Endothelial cell of umbilical vein (primary cell): ENCODE data around the gene FRRS1L. TPM values are rescaled to one million over a fixed set of nuclear protein-coding genes. Genes with fewer than 3 reads are reported as not detected.

Experiments used
- BruUV-seq: library from RNA; stranded (reverse); fragments of 400-500 nt; replicated peaks from 2 replicates; lab custom pipeline; 2021; lab: Mats Ljungman, UMichigan
- CTCF ChIA-PET: fragments of 300-600, 350-600 bp; sonication (Branson Sonifier 250); formaldehyde crosslinking; loops from one replicate; lab custom pipeline; 2021; ENCODE audit warnings: antibody characterized with exemption, inconsistent platforms; lab: Charles Lee
- POLR2A ChIA-PET: fragments of 300-600, 350-600 bp; sonication (Branson Sonifier 250); formaldehyde crosslinking; loops from one replicate; lab custom pipeline; 2021; ENCODE audit warnings: antibody characterized with exemption, inconsistent platforms; lab: Charles Lee
- DNase-seq: peaks from one replicate; pipeline ENCODE4 v3.0.0-alpha.2; 2011; ENCODE audit warnings: low read depth, low spot score
- FAIRE-seq: peaks from 2 replicates; lab custom pipeline; 2011; peaks lifted over from hg19 to GRCh38; lab: Jason Lieb, UNC
- H2AFZ ChIP-seq: 2 replicates; pipeline ENCODE4 v1.6.0; 2012; ENCODE audit warnings: low read depth, low read length, control low read depth, inconsistent platforms
- H3K27ac ChIP-seq: 2 replicates; pipeline ENCODE4 v1.5.1; 2011; ENCODE audit warnings: low read depth, mild to moderate bottlenecking, control low read depth, low read length, moderate library complexity; ENCODE audit not compliant: insufficient read depth
- H3K27me3 ChIP-seq, 2 experiments: 2 replicates each; pipeline versions ENCODE4 v1.6.0 to v1.6.1; 2011; ENCODE audit warnings: low read length in 2 of 2, mixed read lengths in 1 of 2; ENCODE audit not compliant: control insufficient read depth in 2 of 2, insufficient read depth in 2 of 2
- H3K36me3 ChIP-seq, 2 experiments: 2 replicates in 1 of 2; 3 replicates in 1 of 2; pipeline ENCODE4 v1.5.1; 2011; ENCODE audit warnings: low read length in 2 of 2, mild to moderate bottlenecking in 1 of 2, moderate library complexity in 1 of 2; ENCODE audit not compliant: control insufficient read depth in 2 of 2, insufficient read depth in 2 of 2; ENCODE audit errors: extremely low read depth in 1 of 2
- H3K4me1 ChIP-seq: 3 replicates; pipeline ENCODE4 v1.5.1; 2011; ENCODE audit warnings: mild to moderate bottlenecking, low read length; ENCODE audit not compliant: control insufficient read depth, insufficient read depth; ENCODE audit errors: extremely low read depth
- H3K4me2 ChIP-seq: 2 replicates; pipeline ENCODE4 v1.6.1; 2011; ENCODE audit warnings: low read length, control low read depth, mixed read lengths; ENCODE audit not compliant: insufficient read depth
- H3K4me3 ChIP-seq, 3 experiments: fragments of 200-600 bp in 1 of 3; sonication (generic), shearing (Covaris generic) in 1 of 3; replicated peaks in 1 of 3; 2 replicates each; pipeline ENCODE4 v1.5.1; 2011 to 2016; ENCODE audit warnings: control low read depth in 3 of 3, low read length in 3 of 3, mild to moderate bottlenecking in 2 of 3, inconsistent platforms in 1 of 3, low read depth in 1 of 3, moderate library complexity in 1 of 3; ENCODE audit not compliant: insufficient read depth in 1 of 3
- H3K79me2 ChIP-seq: 2 replicates; pipeline ENCODE4 v1.6.0; 2012; ENCODE audit warnings: low read length, inconsistent platforms; ENCODE audit not compliant: control insufficient read depth, insufficient read depth
- H3K9ac ChIP-seq: replicated peaks from 2 replicates; pipeline ENCODE3; 2011; ENCODE audit warnings: low read length, control low read depth; ENCODE audit not compliant: insufficient read depth; ENCODE audit errors: extremely low read depth
- H3K9me1 ChIP-seq: replicated peaks from 3 replicates; pipeline ENCODE4 v1.6.0; 2011; ENCODE audit warnings: mild to moderate bottlenecking, low read length; ENCODE audit not compliant: control insufficient read depth, insufficient read depth; ENCODE audit errors: extremely low read depth
- H3K9me3 ChIP-seq: replicated peaks from 2 replicates; pipeline ENCODE4 v1.5.1; 2012; ENCODE audit warnings: low read length, inconsistent platforms; ENCODE audit not compliant: control insufficient read depth, insufficient read depth
- H4K20me1 ChIP-seq: replicated peaks from 2 replicates; pipeline ENCODE3; 2011; ENCODE audit warnings: mild to moderate bottlenecking, low read length; ENCODE audit not compliant: control insufficient read depth, insufficient read depth; ENCODE audit errors: extremely low read depth
- EZH2 ChIP-seq: IDR thresholded peaks from 2 replicates; pipeline ENCODE4 v1.6.1; 2012; ENCODE audit warnings: borderline replicate concordance, low read depth, mild to moderate bottlenecking, moderate library complexity, low read length, inconsistent platforms; ENCODE audit not compliant: severe bottlenecking
- FOS ChIP-seq: IDR thresholded peaks from 2 replicates; pipeline ENCODE4 v1.6.1; 2011; ENCODE audit warnings: mild to moderate bottlenecking, low read length, moderate library complexity, borderline replicate concordance; ENCODE audit not compliant: insufficient read depth
- GATA2 ChIP-seq: IDR thresholded peaks from 2 replicates; pipeline ENCODE4 v1.7.0; 2011; ENCODE audit warnings: low read depth, mild to moderate bottlenecking, moderate library complexity, mixed read lengths, low read length; ENCODE audit not compliant: insufficient read length, insufficient read depth
- JUN ChIP-seq: IDR thresholded peaks from 2 replicates; pipeline ENCODE4 v1.6.1; 2011; ENCODE audit warnings: borderline replicate concordance, low read depth; ENCODE audit not compliant: insufficient read length, insufficient read depth
- MYC ChIP-seq: IDR thresholded peaks from one replicate; pipeline ENCODE4 v1.6.1; 2011; ENCODE audit warnings: mild to moderate bottlenecking, low read depth, low read length
- POLR2A ChIP-seq: IDR thresholded peaks from 2 replicates; pipeline ENCODE4 v1.6.1; 2012; ENCODE audit warnings: low read depth, mild to moderate bottlenecking, control low read depth, low read length
- POLR2AphosphoS5 ChIP-seq: IDR thresholded peaks from 2 replicates; pipeline ENCODE4 v1.6.1; 2012; ENCODE audit warnings: low read depth, mild to moderate bottlenecking, control low read depth, low read length, moderate library complexity; ENCODE audit not compliant: insufficient read depth
- dilution Hi-C: fragments of 300-500 bp; cut with MboI; formaldehyde crosslinking; loops from one replicate; pipeline ENCODE4 v1.15.0; 2019; ENCODE audit warnings: low sequenced_read_pairs; ENCODE audit not compliant: extremely low pct_ligation_motif_present
- intact Hi-C: fragments of 100-400 bp; cut with micrococcal nuclease; formaldehyde crosslinking; loops from one replicate; pipeline ENCODE4 v1.10.0; 2022
- polyA plus RNA-seq, 4 experiments: library from polyadenylated mRNA; depleted of rRNA in 3 of 4; stranded (reverse) in 3 of 4; unstranded in 1 of 4; fragments of >200 nt; gene quantifications; 2 replicates each; pipeline versions ENCODE4 v1.2.1 to v1.2.3, GENCODE V29; 2011 to 2012; ENCODE audit warnings: missing spikeins in 1 of 4
- total RNA-seq: library from RNA; stranded (reverse); gene quantifications from 2 replicates; pipeline ENCODE4 v1.2.3, GENCODE V29; 2021
- TF ChIP-seq, protein P1 (sequence below): IDR thresholded peaks from 2 replicates; pipeline ENCODE4 v1.6.1; 2011; ENCODE audit not compliant: insufficient read depth, insufficient read length
- TF ChIP-seq, protein P2 (sequence below), 2 donors: IDR thresholded peaks; 1 replicate in 1 of 2; 2 replicates in 1 of 2; pipeline ENCODE4 v1.5.1; 2011; ENCODE audit warnings: low read length in 2 of 2, mild to moderate bottlenecking in 2 of 2, moderate library complexity in 2 of 2, control low read depth in 1 of 2, inconsistent platforms in 1 of 2, low read depth in 1 of 2; ENCODE audit not compliant: insufficient read depth in 1 of 2; ENCODE audit errors: extremely low read depth in 1 of 2

FRRS1L gene
- total and polyA plus RNA-seq, 2 donors (not counting 3 experiments of a cell fraction or from before 2014, with no cell fraction given): not detected

- H3K9me3 ChIP-seq: no peaks in the 10 kb centered on the region
- H3K9ac ChIP-seq: no peak overlapping the region
- intact Hi-C loops: loop anchor here (5.0 to 10.0 kb wide), 3 partner anchors 122 to 1630 kb away; partner anchors contain the start of genes ABITRAM, ELP1 and KLF4
- H3K79me2 ChIP-seq: peaks cover 90% of the 10 kb centered on the region
- H3K27me3 ChIP-seq: no peaks in the 10 kb centered on the region
- no peak overlapping the region for H3K27ac ChIP-seq
- ChIA-PET CTCF (no interaction called here), POLR2A (no interaction called here)
- no peaks in the 10 kb centered on the region for H3K36me3 ChIP-seq
- dilution Hi-C loops: no loop called here
- H3K4me1 ChIP-seq: peaks cover 36% of the 10 kb centered on the region
- no peaks in the 10 kb centered on the region for H3K9me1 ChIP-seq
- no TSS peak for BruUV-seq
- TF ChIP-seq, protein P1, sequence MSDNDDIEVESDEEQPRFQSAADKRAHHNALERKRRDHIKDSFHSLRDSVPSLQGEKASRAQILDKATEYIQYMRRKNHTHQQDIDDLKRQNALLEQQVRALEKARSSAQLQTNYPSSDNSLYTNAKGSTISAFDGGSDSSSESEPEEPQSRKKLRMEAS: no peak
- TF ChIP-seq GATA2: no peak
- TF ChIP-seq FOS: no peak
- TF ChIP-seq POLR2A: no peak
- TF ChIP-seq, protein P2, sequence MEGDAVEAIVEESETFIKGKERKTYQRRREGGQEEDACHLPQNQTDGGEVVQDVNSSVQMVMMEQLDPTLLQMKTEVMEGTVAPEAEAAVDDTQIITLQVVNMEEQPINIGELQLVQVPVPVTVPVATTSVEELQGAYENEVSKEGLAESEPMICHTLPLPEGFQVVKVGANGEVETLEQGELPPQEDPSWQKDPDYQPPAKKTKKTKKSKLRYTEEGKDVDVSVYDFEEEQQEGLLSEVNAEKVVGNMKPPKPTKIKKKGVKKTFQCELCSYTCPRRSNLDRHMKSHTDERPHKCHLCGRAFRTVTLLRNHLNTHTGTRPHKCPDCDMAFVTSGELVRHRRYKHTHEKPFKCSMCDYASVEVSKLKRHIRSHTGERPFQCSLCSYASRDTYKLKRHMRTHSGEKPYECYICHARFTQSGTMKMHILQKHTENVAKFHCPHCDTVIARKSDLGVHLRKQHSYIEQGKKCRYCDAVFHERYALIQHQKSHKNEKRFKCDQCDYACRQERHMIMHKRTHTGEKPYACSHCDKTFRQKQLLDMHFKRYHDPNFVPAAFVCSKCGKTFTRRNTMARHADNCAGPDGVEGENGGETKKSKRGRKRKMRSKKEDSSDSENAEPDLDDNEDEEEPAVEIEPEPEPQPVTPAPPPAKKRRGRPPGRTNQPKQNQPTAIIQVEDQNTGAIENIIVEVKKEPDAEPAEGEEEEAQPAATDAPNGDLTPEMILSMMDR (IDR thresholded peaks at IDR 0.05; ENCODE audit: extremely low read depth in 1 of 2, insufficient read depth in 1 of 2, low read depth in 1 of 2, low read length in 2 of 2): no peak
- TF ChIP-seq JUN: no peak
- no peak for TF ChIP-seq POLR2AphosphoS5
- no peak for TF ChIP-seq EZH2
- no peak for TF ChIP-seq MYC
- H3K4me3 ChIP-seq: no peak overlapping the region
- H2AFZ ChIP-seq: no peak overlapping the region
- no peak overlapping the region for H3K4me2 ChIP-seq
- FAIRE-seq (no peak), DNase-seq (no peak)
- H4K20me1 ChIP-seq: no peaks in the 10 kb centered on the region
Observed at GRCh38 chr9:109114670-109115069, 52.4 kb downstream of the FRRS1L start.
